Measurements from ENCODE around the gene CADM1. TPM values are rescaled to one million over a fixed set of nuclear protein-coding genes. Genes with fewer than 3 reads are reported as not detected.

Gene CADM1
- total RNA-seq, 2 experiments from 2014 or later, result 0.47 to 0.63 TPM

- intact Hi-C loops (cut with micrococcal nuclease), result no loop called here
- ATAC-seq (no peak), DNase-seq (no peak)
- no peak overlapping the region for H3K4me3 Mint-ChIP-seq
- H3K27me3 Mint-ChIP-seq, result no peaks in the 10 kb centered on the region
- no peak overlapping the region for H3K27ac Mint-ChIP-seq
- H3K36me3 Mint-ChIP-seq (ENCODE audit: low read depth), result no peaks in the 10 kb centered on the region
- no peaks in the 10 kb centered on the region for H3K9me3 Mint-ChIP-seq
- CTCF ChIA-PET, result no interaction called here
- no peak for TF ChIP-seq CTCF (IDR thresholded peaks at IDR 0.05)
- POLR2A ChIA-PET, result no interaction called here
- no peaks in the 10 kb centered on the region for H3K4me1 Mint-ChIP-seq (ENCODE audit: low read depth)
Observed at GRCh38 chr11:115182282-115182955, 321.8 kb downstream of the CADM1 start.

GRCh38 chr11:115181538-115181937, 322.7 kb downstream of the CADM1 start:
- POLR2A ChIA-PET, result no interaction called here
- intact Hi-C loops (cut with micrococcal nuclease), result no loop called here
- DNase-seq, result no peak
- no peak overlapping the region for H3K27ac Mint-ChIP-seq
- no peak for ATAC-seq
- H3K36me3 Mint-ChIP-seq (ENCODE audit: low read depth), result no peaks in the 10 kb centered on the region
- no peaks in the 10 kb centered on the region for H3K9me3 Mint-ChIP-seq
- H3K4me1 Mint-ChIP-seq (ENCODE audit: low read depth), result no peaks in the 10 kb centered on the region
- H3K27me3 Mint-ChIP-seq, result no peaks in the 10 kb centered on the region
- H3K4me3 Mint-ChIP-seq, result no peak overlapping the region
- CTCF ChIA-PET, result no interaction called here
- no peak for TF ChIP-seq CTCF (IDR thresholded peaks at IDR 0.05)

DNA sequence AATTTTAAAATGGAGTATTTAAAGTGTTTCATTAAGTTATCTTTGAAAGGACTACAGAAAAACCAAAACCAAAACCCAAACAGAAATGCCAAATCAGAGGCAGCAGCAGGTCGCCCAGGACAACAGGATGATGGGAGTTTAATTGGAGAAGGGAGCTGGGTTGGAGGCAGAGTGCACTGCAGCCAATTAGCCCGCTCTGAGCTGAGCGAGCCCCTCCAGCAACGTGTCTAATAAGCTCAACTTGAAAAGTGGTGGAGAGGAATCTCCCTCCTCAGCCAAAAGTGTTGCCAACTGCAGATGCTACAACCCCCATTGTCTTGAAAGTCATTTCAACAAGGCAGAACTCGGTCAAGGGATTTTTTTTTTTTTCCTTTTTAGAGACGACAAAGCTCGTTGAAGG, 323.9 kb downstream of the CADM1 start:
- intact Hi-C loops (cut with micrococcal nuclease), result no loop called here
- no peak for TF ChIP-seq CTCF (IDR thresholded peaks at IDR 0.05)
- no peak for ATAC-seq
- H3K9me3 Mint-ChIP-seq, result no peaks in the 10 kb centered on the region
- no peak for DNase-seq
- POLR2A ChIA-PET, result no interaction called here
- H3K4me1 Mint-ChIP-seq (ENCODE audit: low read depth), result no peaks in the 10 kb centered on the region
- H3K27ac Mint-ChIP-seq, result no peak overlapping the region
- CTCF ChIA-PET, result no interaction called here
- H3K27me3 Mint-ChIP-seq, result no peaks in the 10 kb centered on the region
- H3K4me3 Mint-ChIP-seq, result no peak overlapping the region
- no peaks in the 10 kb centered on the region for H3K36me3 Mint-ChIP-seq (ENCODE audit: low read depth)

- ChIA-PET POLR2A (no interaction called here), CTCF (no interaction called here)
- Mint-ChIP-seq H3K27me3 (no peaks in the 10 kb centered on the region), H3K36me3 (ENCODE audit: low read depth) (no peaks in the 10 kb centered on the region), H3K4me3 (no peak overlapping the region), H3K4me1 (ENCODE audit: low read depth) (no peaks in the 10 kb centered on the region), H3K27ac (no peak overlapping the region), H3K9me3 (no peaks in the 10 kb centered on the region)
- no peak for TF ChIP-seq CTCF (IDR thresholded peaks at IDR 0.05)
- intact Hi-C loops (cut with micrococcal nuclease), result no loop called here
- ATAC-seq (no peak), DNase-seq (no peak)
Observed at GRCh38 chr11:115179636-115180035, 324.6 kb downstream of the CADM1 start.

DNA sequence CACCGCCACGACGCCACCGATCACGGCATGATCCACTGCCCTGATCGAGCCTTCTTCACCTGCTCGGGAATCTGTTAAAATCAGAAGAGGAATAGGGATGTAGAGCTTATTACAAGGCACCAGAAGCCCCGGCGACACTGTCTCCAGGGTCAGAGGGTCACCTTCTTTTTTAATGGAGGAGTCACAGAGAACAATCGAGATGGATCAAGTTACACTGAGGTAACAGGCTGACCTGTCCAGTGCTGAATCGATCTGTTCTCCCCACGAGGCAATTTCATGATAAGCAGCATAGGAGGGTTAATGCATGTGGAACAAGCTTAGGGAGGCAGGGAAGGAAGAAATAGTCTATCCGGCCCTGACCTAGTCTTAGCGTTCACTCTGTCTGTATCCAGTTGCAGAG, 325.5 kb downstream of the CADM1 start:
- POLR2A ChIA-PET, result no interaction called here
- Mint-ChIP-seq H3K27me3 (no peaks in the 10 kb centered on the region), H3K9me3 (no peaks in the 10 kb centered on the region), H3K36me3 (ENCODE audit: low read depth) (no peaks in the 10 kb centered on the region), H3K27ac (no peak overlapping the region), H3K4me1 (ENCODE audit: low read depth) (no peaks in the 10 kb centered on the region), H3K4me3 (no peak overlapping the region)
- DNase-seq, result no peak
- CTCF ChIA-PET, result no interaction called here
- TF ChIP-seq CTCF (IDR thresholded peaks at IDR 0.05), result no peak
- intact Hi-C loops (cut with micrococcal nuclease), result no loop called here
- ATAC-seq, result no peak
